ENCODE measurements around the gene ZC3H13. TPM values are rescaled to one million over a fixed set of nuclear protein-coding genes. Genes with fewer than 3 reads are reported as not detected.

ZC3H13 gene
- total RNA-seq, 4 donors from 2014 or later, result 31.6 to 49.7 (median 38.0) TPM

- no peaks in the 10 kb centered on the region for H3K36me3 ChIP-seq
- 94 to 100% methylated on average over 4 to 5 of the region's 5 CpGs for WGBS, 2 donors (ENCODE audit: low coverage in 1 of 2)
- TF ChIP-seq EP300 (IDR thresholded peaks at IDR 0.05) (no peak), POLR2A (IDR thresholded peaks at IDR 0.05) (no peak), POLR2AphosphoS5 (IDR thresholded peaks at IDR 0.05) (no peak), CTCF (IDR thresholded peaks at IDR 0.05) (no peak)
Observed at GRCh38 chr13:45928176-45928575, 124.4 kb downstream of the ZC3H13 start.

GRCh38 chr13:45926741-45927140 lies 125.8 kb downstream of the ZC3H13 start:
- Histone ChIP-seq H3K36me3 (no peaks in the 10 kb centered on the region), H3K4me1 (peaks cover 0 to 10% (median 0%) of the 10 kb centered on the region in 3 donors), H3K4me3 (no peak overlapping the region), H3K27me3 (no peaks in the 10 kb centered on the region), H3K27ac (no peak overlapping the region), H3K9me3 (no peaks in the 10 kb centered on the region)
- ATAC-seq, result no peak
- TF ChIP-seq CTCF (IDR thresholded peaks at IDR 0.05) (no peak), POLR2A (IDR thresholded peaks at IDR 0.05) (no peak), POLR2AphosphoS5 (IDR thresholded peaks at IDR 0.05) (no peak), EP300 (IDR thresholded peaks at IDR 0.05) (no peak)
- WGBS, 2 donors (ENCODE audit: low coverage in 1 of 2), result 19 to 54% methylated on average over 3 of the region's 3 CpGs

More at GRCh38 chr13:45928176-45928575, 124.4 kb downstream of the ZC3H13 start:
- Histone ChIP-seq H3K27ac (no peak overlapping the region), H3K9me3 (no peaks in the 10 kb centered on the region), H3K4me3 (no peak overlapping the region), H3K27me3 (no peaks in the 10 kb centered on the region), H3K4me1 (peaks cover 0 to 10% (median 0%) of the 10 kb centered on the region in 3 donors)
- ATAC-seq, result no peak

GRCh38 chr13:45925151-45925550 lies 127.4 kb downstream of the ZC3H13 start:
- no peak overlapping the region for H3K4me3 ChIP-seq

GRCh38 chr13:45921162-45921736 lies 131.3 kb downstream of the ZC3H13 start:
- Histone ChIP-seq H3K36me3 (no peaks in the 10 kb centered on the region), H3K9me3 (no peaks in the 10 kb centered on the region), H3K4me1 (peaks cover 0 to 2% (median 0%) of the 10 kb centered on the region in 3 donors), H3K4me3 (no peak overlapping the region), H3K27ac (no peak overlapping the region), H3K27me3 (no peaks in the 10 kb centered on the region)
- TF ChIP-seq POLR2A (IDR thresholded peaks at IDR 0.05), result no peak
- no peak for TF ChIP-seq EP300 (IDR thresholded peaks at IDR 0.05)
- TF ChIP-seq CTCF (IDR thresholded peaks at IDR 0.05), result no peak
- 80 to 83% methylated on average over 1 of the region's 1 CpG for WGBS, 2 donors (ENCODE audit: low coverage in 1 of 2)
- no peak for ATAC-seq

More at GRCh38 chr13:45925151-45925550, 127.4 kb downstream of the ZC3H13 start:
- Histone ChIP-seq H3K27me3 (no peaks in the 10 kb centered on the region), H3K4me1 (peaks cover 0 to 10% (median 0%) of the 10 kb centered on the region in 3 donors), H3K9me3 (no peaks in the 10 kb centered on the region), H3K27ac (no peak overlapping the region), H3K36me3 (no peaks in the 10 kb centered on the region)
- TF ChIP-seq CTCF (IDR thresholded peaks at IDR 0.05) (no peak), POLR2AphosphoS5 (IDR thresholded peaks at IDR 0.05) (no peak), EP300 (IDR thresholded peaks at IDR 0.05) (no peak), POLR2A (IDR thresholded peaks at IDR 0.05) (no peak)
- no peak for ATAC-seq
- 74 to 92% methylated on average over 2 to 3 of the region's 3 CpGs for WGBS, 2 donors (ENCODE audit: low coverage in 1 of 2)

GRCh38 chr13:45918597-45918996 lies 133.9 kb downstream of the ZC3H13 start:
- no peak for ATAC-seq
- Histone ChIP-seq H3K9me3 (no peaks in the 10 kb centered on the region), H3K27ac (no peak overlapping the region), H3K36me3 (no peaks in the 10 kb centered on the region), H3K4me1 (no peaks in the 10 kb centered on the region), H3K4me3 (no peak overlapping the region), H3K27me3 (no peaks in the 10 kb centered on the region)
- TF ChIP-seq POLR2A (IDR thresholded peaks at IDR 0.05), result no peak
- no peak for TF ChIP-seq POLR2AphosphoS5 (IDR thresholded peaks at IDR 0.05)
- TF ChIP-seq EP300 (IDR thresholded peaks at IDR 0.05), result no peak
- no peak for TF ChIP-seq CTCF (IDR thresholded peaks at IDR 0.05)
- WGBS, 2 donors (ENCODE audit: low coverage in 1 of 2), result 70 to 80% methylated on average over 3 of the region's 3 CpGs

Measured in gastroesophageal sphincter (tissue), 4 donors.